Heart left ventricle (tissue), 16 donors: ENCODE data around the gene LRMDA. TPM values are rescaled to one million over a fixed set of nuclear protein-coding genes. Genes with fewer than 3 reads are reported as not detected.

ENCODE experiments used
- ATAC-seq, 4 donors: fragments of 200-7000 bp; cut with Tn5 transposase; one replicate each; pipeline ENCODE4 v1.9.1; 2020 to 2022; ENCODE audit warnings: moderate library complexity in 4 of 4, mild to moderate bottlenecking in 3 of 4, moderate number of reproducible peaks in 1 of 4
- DNase-seq, 5 donors: peaks; one replicate each; pipeline ENCODE4 v3.0.0-alpha.2; 2020
- H3K27ac ChIP-seq, 12 donors: fragments of 200-600 bp; sonication (generic) in 4 of 12; one replicate each; pipeline versions ENCODE4 v1.5.0 to v1.8.0; 2016 to 2022; ENCODE audit warnings: mild to moderate bottlenecking in 2 of 12
- H3K27me3 ChIP-seq, 9 donors: fragments of 200-600 bp; sonication (generic) in 2 of 9; one replicate each; pipeline versions ENCODE4 v1.5.1 to v1.8.0; 2016 to 2022; ENCODE audit warnings: mild to moderate bottlenecking in 3 of 9
- H3K36me3 ChIP-seq, 9 donors: fragments of 200-600 bp; sonication (generic) in 2 of 9; one replicate each; pipeline versions ENCODE4 v1.5.0 to v1.8.0; 2018 to 2022; ENCODE audit warnings: mild to moderate bottlenecking in 2 of 9
- H3K4me1 ChIP-seq, 12 donors: fragments of 200-600 bp; sonication (generic) in 4 of 12; one replicate each; pipeline versions ENCODE4 v1.5.0 to v1.8.0; 2016 to 2022; ENCODE audit warnings: mild to moderate bottlenecking in 3 of 12
- H3K4me3 ChIP-seq, 12 donors: fragments of 200-600 bp; sonication (generic) in 4 of 12; one replicate each; pipeline versions ENCODE4 v1.5.0 to v1.8.0; 2017 to 2022; ENCODE audit warnings: mild to moderate bottlenecking in 9 of 12, moderate library complexity in 4 of 12
- H3K9me3 ChIP-seq, 12 donors: fragments of 200-600 bp; sonication (generic) in 4 of 12; one replicate each; pipeline versions ENCODE4 v1.5.0 to v1.8.0; 2016 to 2022; ENCODE audit warnings: mild to moderate bottlenecking in 1 of 12
- CTCF ChIP-seq, 12 donors: fragments of 200-600 bp; sonication (generic) in 4 of 12; IDR thresholded peaks; one replicate each; pipeline versions ENCODE4 v1.5.0 to v1.8.0; 2018 to 2022; ENCODE audit warnings: antibody characterized with exemption in 12 of 12, mild to moderate bottlenecking in 5 of 12
- POLR2A ChIP-seq, 2 donors: fragments of 450-650 bp; IDR thresholded peaks; one replicate each; pipeline ENCODE4 v1.6.1; 2017; ENCODE audit warnings: antibody characterized with exemption in 2 of 2, mild to moderate bottlenecking in 2 of 2, moderate library complexity in 2 of 2
- WGBS, 4 donors: extraction: QIAGEN DNeasy Blood & Tissue Kit in 2 of 4; methylation state at CpG; one replicate each; pipeline versions ENCODE4 v1.1.5 to v1.1.7; 2013 to 2018; 5-methylcytosine and 5-hydroxymethylcytosine counted together
- intact Hi-C, 10 donors: fragments of 100-400 bp; cut with DNase I; formaldehyde crosslinking; loops; one replicate each; pipeline versions ENCODE4 v1.11.1 to v1.14.2; 2022
- polyA plus RNA-seq, 2 donors: library from polyadenylated mRNA; stranded (reverse); fragments of 200-250 nt; gene quantifications; one replicate each; pipeline ENCODE4 v1.2.3, GENCODE V29; 2013
- total RNA-seq, 9 donors: library from RNA; depleted of rRNA in 2 of 9; stranded (reverse); fragments of >200 nt in 2 of 9; fragmentation: NEBNext Ultra II Directional in 3 of 9; extraction: Animal tissue kit (Norgen Biotek cat#: 25700) in 3 of 9; gene quantifications; one replicate each; pipeline versions ENCODE4 v1.1.0 to v1.2.4, GENCODE V29; 2016 to 2023
- donor health status: ischemic (EF 13 %, LVEDD 7.1; RV severe dilation, severe dysfunction).
- donor health status: healthy with polysubstance abuse.
- donor health status: DM: no; HTN: yes; CAD: no.
- donor health status: DM: no; HTN: no; CAD: no.
- donor health status: ischemic (EF 25% LVEDD 6.9; RV normal size, moderate dysfunction).
- donor health status: ischemic (EF 25% LVEDD 5.7; RV mildly dilated, moderate dysfunction).
- donor health status: healthy.
- donor health status: DM: yes; HTN: yes; CAD: no.
- donor health status: ischemic (EF 35%, LVEDD 5.7; RV mildly dilated, moderate dysfunction).
- donor health status: nonischemic (EF 11% LVEDD 7.7; RV severe dilation, severe dysfunction).
- donor health status: DM: yes; HTN: yes; CAD: no.
- donor health status: PGD.
- donor health status: ischemic (EF 29% LVEDD 5.4; RV normal size, mild dysfunction).
- donor health status: nonischemic (EF 23%, LVEDD 6.1; RV moderate dilation, normal function).

LRMDA gene
- total and polyA plus RNA-seq, 11 donors, result 2.4 to 34.4 (median 14.9) TPM

GRCh38 chr10:76074659-76075058 is 643.2 kb downstream of the LRMDA start:
- H3K36me3 ChIP-seq, result no peaks in the 10 kb centered on the region
- no peak overlapping the region for H3K4me3 ChIP-seq
- no peaks in the 10 kb centered on the region for H3K27me3 ChIP-seq
- no peak overlapping the region for H3K27ac ChIP-seq
- no peak for ATAC-seq
- TF ChIP-seq CTCF (IDR thresholded peaks at IDR 0.05) (no peak), POLR2A (IDR thresholded peaks at IDR 0.05) (no peak)
- intact Hi-C loops, result no loop called here
- no peaks in the 10 kb centered on the region for H3K4me1 ChIP-seq
- DNase-seq, result no peak
- no peaks in the 10 kb centered on the region for H3K9me3 ChIP-seq
- WGBS, 4 donors, result 88 to 100% (median 90%) methylated on average over 1 of the region's 1 CpG

GRCh38 chr10:76080451-76080850 is 649.0 kb downstream of the LRMDA start:
- intact Hi-C loops, result no loop called here
- Histone ChIP-seq H3K9me3 (no peaks in the 10 kb centered on the region), H3K36me3 (no peaks in the 10 kb centered on the region), H3K4me1 (no peaks in the 10 kb centered on the region), H3K27me3 (no peaks in the 10 kb centered on the region), H3K4me3 (no peak overlapping the region), H3K27ac (no peak overlapping the region)
- no peak for TF ChIP-seq CTCF (IDR thresholded peaks at IDR 0.05)
- TF ChIP-seq POLR2A (IDR thresholded peaks at IDR 0.05), result no peak
- ATAC-seq (no peak), DNase-seq (no peak)

GRCh38 chr10:76080991-76081390 is 649.6 kb downstream of the LRMDA start:
- ATAC-seq (no peak), DNase-seq (no peak)
- Histone ChIP-seq H3K4me1 (peaks cover 0 to 2% (median 0%) of the 10 kb centered on the region in 12 donors), H3K9me3 (no peaks in the 10 kb centered on the region), H3K4me3 (no peak overlapping the region), H3K36me3 (no peaks in the 10 kb centered on the region), H3K27me3 (no peaks in the 10 kb centered on the region), H3K27ac (no peak overlapping the region)
- intact Hi-C loops, result no loop called here
- 93 to 98% (median 97%) methylated on average over 3 of the region's 3 CpGs for WGBS, 4 donors
- TF ChIP-seq POLR2A (IDR thresholded peaks at IDR 0.05) (no peak), CTCF (IDR thresholded peaks at IDR 0.05) (no peak)

- WGBS, 4 donors, result 86 to 92% (median 88%) methylated on average over 3 of the region's 3 CpGs
- no peaks in the 10 kb centered on the region for H3K36me3 ChIP-seq
- no peak overlapping the region for H3K27ac ChIP-seq
- DNase-seq (no peak), ATAC-seq (no peak)
- TF ChIP-seq POLR2A (IDR thresholded peaks at IDR 0.05) (no peak), CTCF (IDR thresholded peaks at IDR 0.05) (no peak)
- peaks cover 0 to 9% (median 0%) of the 10 kb centered on the region in 12 donors for H3K4me1 ChIP-seq
- H3K9me3 ChIP-seq, result no peaks in the 10 kb centered on the region
- intact Hi-C loops, result no loop called here
- no peaks in the 10 kb centered on the region for H3K27me3 ChIP-seq
- no peak overlapping the region for H3K4me3 ChIP-seq
Measured at GRCh38 chr10:76082232-76082631, 650.8 kb downstream of the LRMDA start.
